ENCODE measurements around the gene ERVH48-1.
"Not testable (repeated sequence)": the region's sequence is repeated elsewhere in the genome, so short reads cannot be mapped to it uniquely, and the experiment has no call there.

ERVH48-1 gene

DNA sequence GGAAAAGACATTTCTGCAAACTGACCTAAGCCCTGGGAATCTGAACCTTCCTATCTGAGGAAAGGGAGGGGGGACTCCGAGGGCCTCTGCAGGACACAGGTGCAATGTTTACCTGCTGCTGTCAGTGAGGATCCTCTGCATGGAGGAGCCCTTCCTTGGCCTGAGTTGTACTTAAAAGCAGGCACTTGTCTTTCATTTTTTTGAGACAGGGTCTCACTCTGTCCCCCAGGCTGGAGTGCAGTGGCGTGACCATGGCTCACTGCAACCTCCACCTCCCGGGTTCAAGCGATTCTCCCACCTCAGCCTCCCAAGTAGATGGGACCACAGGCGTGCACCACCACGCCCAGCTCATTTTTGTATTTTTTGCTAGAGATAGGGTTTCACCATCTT is 13.2 kb upstream of the ERVH48-1 start:
- not testable (repeated sequence) for DNase-seq

- no peak for DNase-seq
Observed at GRCh38 chr21:42937960-42938605, 12.7 kb upstream of the ERVH48-1 start.

GRCh38 chr21:42937034-42937940 is 11.9 kb upstream of the ERVH48-1 start:
- not testable (repeated sequence) for DNase-seq

- DNase-seq, result not testable (repeated sequence)
Observed at GRCh38 chr21:42936360-42936759, 10.9 kb upstream of the ERVH48-1 start.

GRCh38 chr21:42933973-42934372 is 8.5 kb upstream of the ERVH48-1 start:
- not testable (repeated sequence) for DNase-seq

GRCh38 chr21:42933137-42933970 is 7.9 kb upstream of the ERVH48-1 start:
- not testable (repeated sequence) for DNase-seq

GRCh38 chr21:42932378-42933136 is 7.1 kb upstream of the ERVH48-1 start:
- not testable (repeated sequence) for DNase-seq

DNA sequence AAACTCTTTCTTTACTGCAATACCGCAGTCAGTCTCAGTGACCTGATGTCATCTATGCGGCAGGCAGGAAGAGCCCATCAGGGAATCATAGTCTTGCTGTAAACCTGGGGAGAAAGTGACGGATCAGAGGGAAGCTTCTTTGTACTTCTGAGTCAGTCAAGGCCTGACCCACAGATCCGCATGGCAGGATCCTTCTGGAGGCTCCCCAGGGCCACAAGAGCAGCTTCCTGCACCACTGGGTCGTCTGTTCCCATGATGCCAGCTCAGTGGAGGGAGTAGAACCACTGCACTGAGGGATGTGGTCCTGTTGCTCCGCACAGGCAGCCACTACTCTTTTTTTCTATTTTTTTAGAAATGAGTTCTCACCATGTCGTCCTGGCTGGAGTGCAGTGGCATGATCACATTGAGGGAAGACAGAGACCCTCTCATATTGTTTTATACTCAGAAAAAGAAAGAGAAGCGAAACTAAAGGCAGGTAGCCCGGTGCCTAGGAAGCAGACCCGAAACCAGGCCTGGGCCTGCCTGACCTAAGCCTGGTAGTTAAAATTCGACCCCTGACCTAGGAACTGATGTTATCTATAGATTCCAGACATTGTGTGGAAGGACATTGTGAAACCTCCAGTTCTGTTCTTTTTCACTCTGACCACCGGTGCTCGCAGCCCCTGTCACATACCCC is 6.3 kb upstream of the ERVH48-1 start:
- no peak for DNase-seq

- DNase-seq, result no peak
Observed at GRCh38 chr21:42929969-42930368, 4.5 kb upstream of the ERVH48-1 start.

DNA sequence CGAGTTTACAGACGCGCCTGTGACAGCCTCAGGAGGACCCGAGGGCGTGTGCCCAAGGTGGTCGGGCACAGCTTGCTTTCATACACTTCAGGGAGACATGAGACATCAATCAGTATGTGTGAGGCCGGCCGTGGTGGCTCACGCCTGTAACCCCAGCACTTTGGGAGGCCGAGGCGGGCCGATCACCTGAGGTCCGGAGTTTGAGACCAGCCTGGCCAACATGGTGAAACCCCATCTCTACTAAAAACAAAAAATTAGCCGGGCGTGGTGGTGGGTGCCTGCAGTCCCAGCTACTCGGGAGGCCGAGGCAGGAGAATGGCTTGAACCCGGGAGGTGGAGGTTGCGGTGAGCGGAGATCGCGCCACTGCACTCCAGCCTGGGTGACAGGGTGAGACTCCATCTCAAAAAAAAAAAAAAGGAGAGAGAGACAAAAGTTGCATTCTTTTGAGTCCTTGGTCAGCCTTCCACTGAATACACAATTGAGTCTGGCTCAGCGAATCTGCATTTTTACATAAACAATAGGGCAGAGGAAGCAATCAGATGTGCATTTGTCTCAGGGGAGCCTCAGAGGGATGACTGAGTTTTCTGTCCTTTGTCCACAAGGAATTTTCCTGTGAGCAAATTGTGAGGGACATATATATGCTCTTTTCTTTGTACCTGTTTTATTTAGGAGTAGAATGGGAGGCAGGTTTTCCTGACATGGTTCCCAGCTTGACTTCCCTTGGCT is 2.2 kb upstream of the ERVH48-1 start:
- not testable (repeated sequence) for DNase-seq

- no peak for DNase-seq
Observed at GRCh38 chr21:42924433-42924751, 1.0 kb downstream of the ERVH48-1 start.

GRCh38 chr21:42923553-42924432 is 1.6 kb downstream of the ERVH48-1 start:
- DNase-seq, result peak; percentile 65

GRCh38 chr21:42922918-42923317 is 2.5 kb downstream of the ERVH48-1 start:
- DNase-seq, result no peak

- no peak for DNase-seq
Observed at GRCh38 chr21:42921927-42922326, 3.5 kb downstream of the ERVH48-1 start.

- DNase-seq, result no peak
Observed at GRCh38 chr21:42918291-42918690, 7.1 kb downstream of the ERVH48-1 start.

DNA sequence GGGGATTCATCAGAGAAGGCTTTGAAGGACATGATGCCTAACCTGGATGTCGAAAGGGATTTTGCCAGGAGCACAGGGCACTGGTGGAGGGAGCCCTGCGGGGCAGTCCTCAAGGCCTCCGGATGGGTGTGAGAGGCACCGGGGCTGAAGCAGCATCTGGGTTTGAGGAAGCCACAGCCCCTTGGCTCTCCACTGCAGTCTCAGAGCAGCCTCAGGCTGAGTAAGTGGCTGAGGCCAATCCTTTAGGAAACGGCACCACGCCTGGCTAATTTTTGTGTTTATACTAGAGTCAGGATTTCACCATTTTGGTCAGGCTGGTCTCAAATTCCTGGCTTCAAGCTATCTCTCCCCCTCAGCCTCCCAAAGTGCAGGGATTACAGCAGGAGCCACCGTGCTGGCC is 12.0 kb downstream of the ERVH48-1 start:
- DNase-seq, result no peak

DNA sequence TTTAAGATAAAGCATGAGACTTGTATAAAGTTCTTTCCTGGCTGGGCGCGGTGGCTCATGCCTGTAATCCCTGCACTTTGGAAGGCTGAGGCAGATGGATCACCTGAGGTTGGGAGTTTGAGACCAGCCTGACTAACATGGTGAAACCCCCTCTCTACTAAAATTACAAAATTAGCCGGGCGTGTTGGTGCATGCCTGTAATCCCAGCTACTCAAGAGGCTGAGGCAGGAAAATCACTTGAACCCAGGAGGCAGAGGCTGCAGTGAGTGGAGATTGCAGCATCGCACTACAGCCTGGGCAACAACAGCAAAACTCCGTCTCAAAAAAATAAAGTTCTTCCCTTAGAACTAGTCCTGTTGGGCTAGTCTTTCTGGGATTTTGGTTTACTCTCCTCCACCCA is 13.5 kb downstream of the ERVH48-1 start:
- DNase-seq, result not testable (repeated sequence)

DNA sequence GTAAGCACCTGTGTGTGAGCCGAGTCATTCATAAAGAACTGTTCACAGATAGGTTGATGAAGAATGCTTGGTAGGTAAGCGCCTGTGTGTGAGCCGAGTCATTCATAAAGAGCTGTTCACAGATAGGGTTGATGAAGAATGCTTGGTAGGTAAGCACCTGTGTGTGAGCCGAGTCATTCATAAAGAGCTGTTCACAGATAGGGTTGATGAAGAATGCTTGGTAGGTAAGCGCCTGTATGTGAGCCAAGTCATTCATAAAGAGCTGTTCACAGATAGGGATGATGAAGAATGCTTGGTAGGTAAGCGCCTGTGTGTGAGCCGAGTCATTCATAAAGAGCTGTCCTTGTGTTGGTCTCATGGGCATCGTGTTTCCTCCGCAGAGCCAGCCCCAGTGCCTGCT is 16.9 kb downstream of the ERVH48-1 start:
- not testable (repeated sequence) for DNase-seq

DNA sequence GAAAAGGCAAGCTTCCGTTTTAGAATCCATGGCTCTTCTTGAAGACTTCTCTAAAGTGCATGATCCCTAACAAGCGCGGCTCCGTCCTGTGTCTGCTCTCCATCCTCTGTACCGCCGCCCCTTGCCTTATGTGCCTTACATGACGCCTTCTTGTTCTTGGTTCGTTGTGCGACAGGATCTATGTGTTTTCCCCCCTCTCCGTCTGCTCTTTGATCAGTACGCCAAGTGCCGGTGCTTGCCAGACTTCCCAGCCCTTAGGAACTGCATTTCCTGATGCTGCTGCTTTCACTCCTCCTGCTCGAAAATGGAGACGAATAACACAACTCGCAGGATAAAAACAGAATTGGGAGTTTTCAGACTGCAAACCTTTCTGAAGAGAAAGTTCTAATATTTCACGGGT is 19.2 kb downstream of the ERVH48-1 start:
- no peak for DNase-seq

GRCh38 chr21:42905195-42905594 is 20.2 kb downstream of the ERVH48-1 start:
- DNase-seq, result no peak
